ENCODE results near the gene IMPDH1.
"Not testable (repeated sequence)": the region's sequence is repeated elsewhere in the genome, so short reads cannot be mapped to it uniquely, and the experiment has no call there.

IMPDH1 gene

GRCh38 chr7:128409596-128410450 is at the start of gene IMPDH1:
Gene IMPDH1 (minus strand): TSS chr7:128409982. CDS start chr7:128409901, 81 bp downstream.
- DNase-seq (ENCODE audit: low spot score): peak; percentile 78
- peak; percentile 66 for FAIRE-seq

GRCh38 chr7:128459394-128459878 is 49.7 kb upstream of the IMPDH1 start:
- no peak for FAIRE-seq

GRCh38 chr7:128458956-128459355 is 49.2 kb upstream of the IMPDH1 start:
- DNase-seq (ENCODE audit: low spot score) (no peak), FAIRE-seq (no peak)

More at GRCh38 chr7:128459394-128459878, 49.7 kb upstream of the IMPDH1 start:
- DNase-seq (ENCODE audit: low spot score): peak; percentile 45

- FAIRE-seq; DNase-seq (ENCODE audit: low spot score): not testable (repeated sequence)
Measured at GRCh38 chr7:128457385-128457784, 47.6 kb upstream of the IMPDH1 start.

DNA sequence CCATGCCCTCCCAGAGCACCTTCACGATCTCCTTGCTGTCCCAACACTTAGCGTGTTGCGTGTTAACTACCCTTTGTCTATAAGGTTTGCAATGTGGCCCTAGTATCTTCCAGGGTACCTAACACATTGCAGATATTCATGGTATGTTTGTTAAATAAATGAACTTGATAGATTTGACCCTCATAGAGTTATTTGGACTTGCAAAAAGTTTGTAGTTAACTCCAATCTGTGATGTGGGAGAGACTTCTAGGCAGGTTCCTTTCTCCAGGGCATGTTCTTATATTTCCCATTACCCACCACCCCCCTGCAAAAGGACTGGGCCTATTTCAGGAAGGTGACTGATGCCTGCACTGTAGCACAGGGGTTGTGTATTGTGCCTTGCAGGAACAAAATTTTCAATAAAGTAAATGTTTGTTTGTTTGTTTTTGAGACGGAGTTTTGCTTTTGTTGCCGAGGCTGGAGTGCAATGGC is 46.5 kb upstream of the IMPDH1 start:
- no peak for FAIRE-seq

GRCh38 chr7:128455543-128456254 is 45.9 kb upstream of the IMPDH1 start, which contains the start of gene HILPDA:
Gene HILPDA (plus strand): TSS chr7:128455878. CDS start chr7:128457269, 1,391 bp downstream.
- peak; percentile 68 for FAIRE-seq
- peak; percentile 99 for DNase-seq (ENCODE audit: low spot score)

More for the DNA sequence above, 46.5 kb upstream of the IMPDH1 start:
- no peak for DNase-seq (ENCODE audit: low spot score)

DNA sequence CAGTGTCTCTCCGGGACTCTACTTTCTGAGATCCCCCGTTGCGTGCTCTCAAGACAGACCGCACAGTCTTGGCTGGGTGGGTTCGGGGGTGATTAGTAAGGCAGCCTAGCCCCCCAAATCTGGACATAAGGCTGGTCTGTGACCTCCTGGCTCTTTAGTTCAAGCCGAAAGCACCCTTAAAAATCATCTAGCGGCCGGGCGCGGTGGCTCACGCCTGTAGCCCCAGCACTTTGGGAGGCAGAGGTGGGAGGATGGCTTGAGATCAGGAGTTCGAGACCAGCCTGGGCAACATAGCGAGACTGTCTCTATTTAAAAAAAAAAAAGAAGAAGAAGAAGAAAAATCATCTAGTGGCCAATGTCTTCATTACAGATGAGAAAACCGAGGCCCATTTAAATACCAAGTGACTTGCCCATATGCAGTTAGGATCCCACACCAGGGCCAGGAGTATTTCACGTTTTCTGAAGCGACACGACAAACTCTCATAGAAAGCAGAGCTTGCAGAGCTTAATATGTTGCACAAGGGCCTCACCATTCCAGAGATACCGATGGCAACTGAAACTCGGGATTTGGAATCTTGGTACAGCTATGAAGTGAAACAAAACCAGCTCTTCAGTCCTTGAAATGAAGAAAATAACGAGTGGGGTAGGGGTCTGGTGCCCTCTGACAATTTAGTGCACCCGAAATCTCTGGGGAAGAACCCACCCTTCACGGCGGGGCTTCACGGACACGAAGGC is 45.2 kb upstream of the IMPDH1 start:
- DNase-seq (ENCODE audit: low spot score): no peak
- no peak for FAIRE-seq

DNA sequence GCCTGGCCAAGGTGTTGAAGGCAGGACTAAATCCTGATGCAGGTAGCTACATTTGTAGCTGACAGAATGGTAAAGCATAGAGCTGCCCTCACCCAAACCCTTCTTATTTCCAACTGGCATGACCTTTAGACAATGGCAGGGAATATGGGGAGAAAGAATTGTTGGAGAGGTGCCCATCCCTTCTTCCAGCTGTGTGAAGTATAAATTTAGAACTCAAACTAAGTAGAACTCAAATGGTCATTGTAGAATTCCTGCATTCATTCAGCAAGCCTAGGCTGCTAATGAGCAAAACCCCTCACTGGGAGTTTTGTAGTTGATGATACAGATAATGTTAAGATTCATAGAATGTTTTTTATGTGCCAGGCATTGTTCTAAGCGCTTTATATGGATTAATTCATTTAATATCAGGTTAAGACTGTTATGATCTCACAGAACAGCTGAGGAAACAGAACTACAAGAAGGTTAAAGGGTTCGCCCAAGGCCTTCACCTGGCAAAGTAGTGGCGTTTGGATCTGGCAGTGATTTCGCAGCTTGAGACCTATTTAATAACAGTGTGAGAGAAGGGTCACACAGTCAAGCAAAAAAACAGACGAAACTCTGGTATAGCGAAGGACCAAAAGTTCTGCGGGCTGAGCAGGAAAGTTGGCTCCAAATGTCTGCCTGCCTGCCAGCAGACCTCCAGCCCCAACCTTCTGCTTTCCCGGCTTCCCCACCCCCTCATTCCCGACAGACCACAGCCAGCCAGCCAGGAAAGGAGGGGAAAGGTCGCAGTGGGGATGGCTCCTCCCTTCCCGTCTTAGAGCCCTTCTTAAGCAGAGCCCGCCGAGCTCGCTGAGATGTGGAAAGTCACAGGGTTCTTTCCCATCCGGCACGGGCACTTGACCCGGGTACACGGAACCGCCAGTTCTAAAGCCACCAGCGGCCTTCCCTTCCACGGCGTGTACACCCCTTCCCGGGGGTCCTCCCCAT is 44.3 kb upstream of the IMPDH1 start:
- no peak for FAIRE-seq
- peak; percentile 21 for DNase-seq (ENCODE audit: low spot score)

GRCh38 chr7:128452552-128452951 is 42.8 kb upstream of the IMPDH1 start:
- FAIRE-seq (no peak), DNase-seq (ENCODE audit: low spot score) (no peak)

DNA sequence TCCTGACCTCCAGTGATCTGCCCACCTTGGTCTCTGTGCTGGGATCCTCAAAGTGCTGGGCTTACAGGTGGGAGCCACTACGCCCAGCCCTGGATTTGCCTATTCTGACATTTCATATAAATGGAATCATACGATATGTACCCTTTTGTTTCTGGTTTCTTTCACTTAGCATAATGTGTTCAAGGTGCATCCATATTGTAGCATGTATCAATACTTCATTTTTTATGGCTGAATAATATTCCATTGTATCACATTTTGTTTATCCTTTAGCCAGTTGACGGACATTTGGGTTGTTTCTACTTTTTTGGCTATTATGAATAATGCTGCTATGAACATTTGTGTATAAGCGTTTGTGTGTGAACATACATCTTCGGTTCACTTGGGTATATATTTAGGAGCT is 41.1 kb upstream of the IMPDH1 start:
- DNase-seq (ENCODE audit: low spot score): no peak
- FAIRE-seq: no peak

DNA sequence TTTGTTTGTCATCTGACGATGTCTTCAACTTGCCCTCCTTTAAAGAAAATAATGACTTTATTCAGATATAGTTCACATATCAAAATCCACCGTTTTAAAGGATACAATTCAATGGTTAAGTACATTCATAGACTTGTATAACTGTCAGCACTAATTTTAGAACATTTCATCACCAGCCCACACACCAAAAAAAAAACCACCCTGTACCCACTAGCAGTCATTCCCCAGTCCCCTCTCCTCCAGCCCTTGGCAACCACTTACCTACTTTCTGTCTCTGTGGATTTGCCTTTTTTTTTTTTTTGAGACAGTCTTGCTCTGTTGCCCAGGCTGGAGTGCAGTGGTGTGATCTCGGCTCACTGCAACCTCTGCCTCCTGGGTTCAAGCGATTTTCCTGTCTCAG is 40.6 kb upstream of the IMPDH1 start:
- FAIRE-seq: no peak

DNA sequence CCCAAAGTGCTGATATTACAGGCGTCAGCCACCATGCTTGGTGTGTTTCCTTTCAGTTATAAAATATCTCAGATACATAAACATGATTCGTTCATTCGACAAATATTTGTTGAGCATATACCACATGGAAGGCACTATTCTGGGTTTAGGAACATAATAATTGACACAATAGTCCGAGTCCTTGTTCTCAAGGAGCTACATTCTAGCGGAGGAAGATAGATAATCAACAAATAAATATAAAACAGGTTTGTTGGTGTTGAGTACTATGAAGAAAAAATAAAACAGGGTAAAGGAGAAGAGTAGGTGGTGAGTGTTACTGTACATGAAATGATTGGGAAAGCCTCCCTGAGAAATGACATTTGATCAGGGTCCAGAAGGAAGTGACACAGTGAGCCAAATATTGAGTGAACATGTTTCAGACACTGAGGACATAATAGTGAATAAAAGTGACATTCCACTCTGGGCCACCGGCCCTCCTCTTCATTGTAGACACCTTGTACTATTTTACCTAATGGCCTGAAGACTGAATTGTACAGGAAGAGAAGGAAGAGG is 39.0 kb upstream of the IMPDH1 start:
- FAIRE-seq (no peak), DNase-seq (ENCODE audit: low spot score) (no peak)

More for the DNA sequence above, 40.6 kb upstream of the IMPDH1 start:
- no peak for DNase-seq (ENCODE audit: low spot score)

DNA sequence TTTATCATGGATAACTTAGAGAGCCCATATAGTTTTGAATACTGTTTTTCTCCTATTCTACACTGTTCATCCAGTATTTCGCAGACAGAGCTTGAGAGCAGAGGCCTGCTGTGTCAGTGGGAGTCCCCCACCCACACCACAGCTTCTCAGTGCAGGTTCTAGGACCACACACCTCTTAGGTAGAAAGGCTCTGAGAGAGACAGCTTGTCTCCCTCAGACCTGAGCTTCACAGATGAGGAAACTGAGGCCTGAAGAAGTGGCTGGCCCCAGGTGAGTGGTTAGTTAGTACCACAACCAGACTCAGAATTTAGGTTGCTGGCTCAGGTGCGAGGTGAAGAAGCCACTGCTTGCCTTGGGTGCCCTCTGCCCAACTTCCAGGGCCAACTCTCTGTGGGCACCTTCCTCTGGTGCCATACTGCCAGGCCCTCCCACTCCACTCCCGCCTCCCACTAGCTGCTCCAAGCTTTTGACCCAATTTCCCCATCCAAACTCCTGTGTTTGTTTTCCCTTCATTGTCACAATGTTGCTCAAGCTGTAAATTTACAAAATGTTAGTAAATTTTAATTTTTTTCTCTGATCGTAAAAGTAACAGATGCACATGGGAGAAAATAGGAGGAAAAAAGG is 38.3 kb upstream of the IMPDH1 start:
- FAIRE-seq (no peak), DNase-seq (ENCODE audit: low spot score) (no peak)

GRCh38 chr7:128446306-128446705 is 36.5 kb upstream of the IMPDH1 start:
- no peak for DNase-seq (ENCODE audit: low spot score)
- FAIRE-seq: no peak

DNA sequence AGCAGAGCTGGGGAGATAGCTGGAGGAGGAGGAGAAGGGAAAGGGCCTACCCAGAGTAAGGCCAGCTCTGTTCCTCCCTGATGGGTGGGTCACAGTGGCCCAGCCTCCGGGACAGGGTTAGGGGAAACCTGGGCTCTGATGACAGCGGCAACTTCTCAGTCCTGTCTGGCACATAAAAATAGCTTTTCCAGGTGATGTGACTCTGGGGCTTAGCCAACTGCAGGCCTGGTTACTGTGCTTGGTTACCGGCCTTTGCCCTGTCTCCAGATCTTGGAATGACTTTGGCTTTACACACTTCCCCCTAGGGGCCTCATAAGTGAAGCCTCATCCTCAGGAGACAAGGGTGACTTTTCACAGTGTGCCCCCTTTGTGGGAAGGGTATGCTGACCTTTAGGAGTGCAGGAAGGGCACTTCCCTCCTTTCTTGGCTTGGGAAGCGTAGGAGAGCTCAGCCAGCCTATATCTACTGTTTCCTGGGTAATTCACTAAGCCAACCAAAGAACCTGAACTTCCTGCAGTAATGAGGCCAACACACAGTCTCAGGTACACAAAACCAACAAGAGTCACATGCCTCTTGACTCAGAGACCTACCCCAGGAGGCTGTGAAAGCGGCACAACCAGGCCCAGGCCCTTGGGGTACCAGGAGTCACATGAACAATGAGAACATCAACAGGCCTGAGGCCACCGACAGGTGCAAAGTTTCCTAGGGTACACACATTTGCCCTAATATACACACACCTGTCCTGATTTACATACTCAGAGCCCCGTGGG is 34.2 kb upstream of the IMPDH1 start:
- FAIRE-seq: no peak

DNA sequence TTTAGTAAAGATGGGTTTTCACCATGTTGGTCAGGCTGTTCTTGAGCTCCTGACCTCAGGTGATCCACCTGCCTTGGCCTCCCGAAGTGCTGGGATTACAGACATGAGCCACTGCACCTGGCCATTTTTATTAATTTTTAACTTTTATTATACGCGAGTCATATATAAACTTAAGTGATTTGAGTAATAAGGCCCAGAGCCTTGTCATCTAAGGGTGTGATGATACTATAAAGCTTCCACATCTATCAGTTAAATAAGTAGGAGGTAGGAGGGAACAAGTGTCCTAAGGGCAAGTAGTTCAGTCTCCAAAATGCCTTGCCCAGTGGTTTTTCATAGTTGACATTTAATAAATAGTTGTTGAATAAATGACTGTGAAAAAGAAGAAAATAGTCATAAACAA is 32.6 kb upstream of the IMPDH1 start:
- no peak for DNase-seq (ENCODE audit: low spot score)
- no peak for FAIRE-seq

More for the DNA sequence above, 34.2 kb upstream of the IMPDH1 start:
- DNase-seq (ENCODE audit: low spot score): no peak

DNA sequence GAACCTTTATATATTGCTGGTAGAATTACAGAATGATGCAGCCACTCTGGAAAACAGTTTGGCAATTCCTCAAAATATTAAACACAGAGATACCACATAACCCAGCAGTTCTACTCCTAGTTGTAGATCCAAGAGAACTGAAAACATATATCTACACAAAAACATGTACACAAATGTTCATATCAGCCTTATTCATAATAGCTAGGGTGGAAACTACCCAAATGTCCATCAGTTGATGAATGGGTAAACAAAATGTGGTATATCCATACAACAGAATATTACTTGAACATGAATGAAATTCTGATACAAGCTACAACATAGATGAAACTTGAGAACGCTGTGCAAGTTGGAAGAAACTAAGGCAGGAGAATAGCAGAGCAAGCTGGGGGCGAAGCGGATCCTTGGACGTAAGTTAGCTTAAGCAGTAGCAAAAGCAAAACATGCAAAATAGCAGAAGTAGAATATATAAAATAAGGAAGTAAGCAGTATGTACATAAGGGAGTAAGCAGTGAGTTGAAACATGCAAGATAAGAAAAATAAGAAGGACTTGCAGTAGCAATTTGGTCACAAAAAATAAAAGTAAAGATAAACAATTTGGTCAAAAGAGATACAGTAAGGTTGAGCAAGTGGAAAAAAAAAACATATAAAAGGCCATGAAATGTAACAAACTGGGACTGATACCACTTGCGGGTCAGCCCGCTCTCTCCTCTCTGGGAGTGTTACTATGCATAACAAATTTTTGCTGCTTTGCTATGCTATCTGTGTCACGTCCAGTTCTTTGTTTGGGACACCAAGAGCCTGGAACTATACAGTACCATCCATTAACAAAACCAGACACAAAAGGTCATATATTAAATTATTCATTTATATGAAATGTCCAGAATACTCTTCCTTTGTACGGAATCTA is 27.9 kb upstream of the IMPDH1 start:
- FAIRE-seq: no peak

DNA sequence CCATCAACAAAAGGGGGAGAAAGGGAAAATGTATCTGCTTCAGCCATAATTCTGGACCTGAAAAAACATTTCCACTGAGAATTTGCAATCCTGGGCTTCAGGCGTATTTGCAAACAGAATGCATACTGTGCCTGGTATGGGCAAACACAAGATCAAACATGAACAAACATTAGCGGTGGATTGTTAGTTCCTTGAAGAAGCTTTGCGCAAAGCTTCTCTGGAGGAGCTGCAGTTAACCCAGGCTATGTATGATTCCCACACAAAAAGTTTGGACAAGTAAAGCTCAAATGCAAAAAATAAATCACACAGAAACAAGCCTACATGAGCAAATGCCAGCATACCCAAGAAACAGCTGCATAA is 25.5 kb upstream of the IMPDH1 start:
- FAIRE-seq (no peak), DNase-seq (ENCODE audit: low spot score) (no peak)

More for the DNA sequence above, 27.9 kb upstream of the IMPDH1 start:
- no peak for DNase-seq (ENCODE audit: low spot score)
